H9 (cell line): ENCODE measurements around the gene CORO7. TPM values are rescaled to one million over a fixed set of nuclear protein-coding genes. Genes with fewer than 3 reads are reported as not detected.
A peak's percentile ranks its signal among the peaks of the same experiment; 100 is the strongest.

Experiments
- DNase-seq: peaks from one replicate; pipeline ENCODE4 v3.0.0-alpha.2; 2017
- H2AFZ ChIP-seq: one replicate; pipeline ENCODE4 v1.6.1; 2013; ENCODE audit warnings: mild to moderate bottlenecking, low read length, control low read depth, moderate library complexity
- H2AK5ac ChIP-seq: 2 replicates; pipeline ENCODE4 v1.6.1; 2013; ENCODE audit warnings: low read length, control low read depth, mixed read lengths; ENCODE audit not compliant: insufficient read length
- H2BK120ac ChIP-seq: one replicate; pipeline ENCODE4 v1.6.1; 2013; ENCODE audit warnings: low read depth, mild to moderate bottlenecking, low read length, control low read depth, inconsistent platforms; ENCODE audit not compliant: poor library complexity, severe bottlenecking
- H2BK12ac ChIP-seq: 2 replicates; pipeline ENCODE4 v1.6.1; 2013; ENCODE audit warnings: low read length, control low read depth, mixed read lengths, low read depth; ENCODE audit not compliant: insufficient read length
- H2BK15ac ChIP-seq: 2 replicates; pipeline ENCODE4 v1.6.1; 2013; ENCODE audit warnings: low read depth, low read length, control low read depth
- H2BK20ac ChIP-seq: one replicate; pipeline ENCODE4 v1.6.1; 2013; ENCODE audit warnings: low read depth, mild to moderate bottlenecking, low read length, control low read depth, inconsistent platforms; ENCODE audit not compliant: poor library complexity, severe bottlenecking
- H2BK5ac ChIP-seq: 2 replicates; pipeline ENCODE4 v1.6.1; 2013; ENCODE audit warnings: low read length, control low read depth, mixed read lengths; ENCODE audit not compliant: insufficient read length
- H3K14ac ChIP-seq: 2 replicates; pipeline ENCODE4 v1.6.1; 2013; ENCODE audit warnings: low read length, control low read depth; ENCODE audit not compliant: insufficient read depth
- H3K18ac ChIP-seq: 2 replicates; pipeline ENCODE4 v1.6.1; 2013; ENCODE audit warnings: low read depth, mild to moderate bottlenecking, mixed read lengths, low read length, control low read depth; ENCODE audit not compliant: insufficient read length
- H3K23ac ChIP-seq: 2 replicates; pipeline ENCODE4 v1.6.1; 2013; ENCODE audit warnings: low read length, control low read depth, mixed read lengths, low read depth; ENCODE audit not compliant: insufficient read length
- H3K23me2 ChIP-seq: 2 replicates; pipeline ENCODE4 v1.6.1; 2013; ENCODE audit warnings: low read depth, mild to moderate bottlenecking, mixed read lengths, low read length, control low read depth; ENCODE audit not compliant: insufficient read length, poor library complexity, severe bottlenecking
- H3K27ac ChIP-seq: 2 replicates; pipeline ENCODE4 v1.5.1; 2013; ENCODE audit warnings: low read length, control low read depth, mixed read lengths, low read depth; ENCODE audit not compliant: insufficient read length
- H3K27me3 ChIP-seq: 2 replicates; pipeline ENCODE4 v1.6.1; 2013; ENCODE audit warnings: low read length, control low read depth, inconsistent platforms; ENCODE audit not compliant: insufficient read depth
- H3K4ac ChIP-seq: 2 replicates; pipeline ENCODE4 v1.6.1; 2013; ENCODE audit warnings: low read depth, mild to moderate bottlenecking, control low read depth, inconsistent platforms, low read length, moderate library complexity
- H3K4me1 ChIP-seq: 2 replicates; pipeline ENCODE4 v1.6.1; 2013; ENCODE audit warnings: low read length, control low read depth, inconsistent platforms; ENCODE audit not compliant: insufficient read depth
- H3K4me2 ChIP-seq: 2 replicates; pipeline ENCODE4 v1.6.1; 2013; ENCODE audit warnings: low read length, control low read depth, mixed read lengths; ENCODE audit not compliant: insufficient read length, insufficient read depth
- H3K56ac ChIP-seq: 2 replicates; pipeline ENCODE4 v1.6.1; 2013; ENCODE audit warnings: low read depth, mild to moderate bottlenecking, mixed read lengths, low read length, control low read depth; ENCODE audit not compliant: insufficient read length
- H3K79me1 ChIP-seq: 2 replicates; pipeline ENCODE4 v1.6.1; 2013; ENCODE audit warnings: low read depth, mild to moderate bottlenecking, moderate library complexity, low read length, control low read depth, inconsistent platforms; ENCODE audit not compliant: insufficient read depth, poor library complexity, severe bottlenecking
- H3K79me2 ChIP-seq: 2 replicates; pipeline ENCODE4 v1.6.1; 2013; ENCODE audit warnings: low read length, control low read depth, inconsistent platforms; ENCODE audit not compliant: insufficient read depth
- H3K9ac ChIP-seq: 2 replicates; pipeline ENCODE4 v1.6.1; 2013; ENCODE audit warnings: low read length, control low read depth, mixed read lengths; ENCODE audit not compliant: insufficient read length; ENCODE audit errors: extremely low read depth
- H3K9me3 ChIP-seq: one replicate; pipeline ENCODE4 v1.6.1; 2013; ENCODE audit warnings: low read depth, low read length, inconsistent platforms; ENCODE audit not compliant: control insufficient read depth
- H3T11ph ChIP-seq: one replicate; pipeline ENCODE4 v1.6.1; 2013; ENCODE audit warnings: mild to moderate bottlenecking, low read length, control low read depth, inconsistent platforms
- H4K20me1 ChIP-seq: one replicate; pipeline ENCODE4 v1.6.1; 2013; ENCODE audit not compliant: control insufficient read depth, insufficient read length, insufficient read depth
- H4K5ac ChIP-seq: 2 replicates; pipeline ENCODE4 v1.6.1; 2013; ENCODE audit warnings: low read depth, mild to moderate bottlenecking, mixed read lengths, low read length, control low read depth; ENCODE audit not compliant: insufficient read length
- H4K8ac ChIP-seq: replicated peaks from 2 replicates; pipeline ENCODE4 v1.6.1; 2013; ENCODE audit warnings: low read length, control low read depth, mixed read lengths, low read depth; ENCODE audit not compliant: insufficient read length
- H4K91ac ChIP-seq: 2 replicates; pipeline ENCODE4 v1.6.1; 2013; ENCODE audit warnings: low read depth, mild to moderate bottlenecking, moderate library complexity, mixed read lengths, low read length, control low read depth; ENCODE audit not compliant: insufficient read length
- H3K27ac Mint-ChIP-seq, 3 experiments: 2 replicates in 2 of 3; 3 replicates in 1 of 3; pipeline ENCODE4 v1.8.0; 2020 to 2021; ENCODE audit warnings: mixed read lengths in 3 of 3, mild to moderate bottlenecking in 1 of 3, moderate library complexity in 1 of 3
- H3K27me3 Mint-ChIP-seq: 2 replicates; pipeline ENCODE4 v1.8.0; 2021; ENCODE audit warnings: low read depth, mild to moderate bottlenecking, moderate library complexity, mixed read lengths
- H3K36me3 Mint-ChIP-seq, 3 experiments: 2 replicates in 2 of 3; 3 replicates in 1 of 3; pipeline ENCODE4 v1.8.0; 2020 to 2021; ENCODE audit warnings: low read depth in 3 of 3, mixed read lengths in 3 of 3; ENCODE audit not compliant: insufficient read depth in 1 of 3
- H3K4me1 Mint-ChIP-seq, 2 experiments: 2 replicates each; pipeline ENCODE4 v1.8.0; 2020; ENCODE audit warnings: mixed read lengths in 2 of 2
- H3K4me3 Mint-ChIP-seq, 2 experiments: 2 replicates in 1 of 2; 3 replicates in 1 of 2; pipeline ENCODE4 v1.8.0; 2020 to 2021; ENCODE audit warnings: mild to moderate bottlenecking in 2 of 2, mixed read lengths in 2 of 2, moderate library complexity in 1 of 2
- H3K9me3 Mint-ChIP-seq, 2 experiments: 2 replicates in 1 of 2; 3 replicates in 1 of 2; pipeline ENCODE4 v1.8.0; 2020; ENCODE audit warnings: mild to moderate bottlenecking in 2 of 2, mixed read lengths in 2 of 2, moderate library complexity in 1 of 2
- WGBS: extraction: QIAGEN DNeasy Blood & Tissue Kit; methylation state at CpG from one replicate; pipeline ENCODE4 v1.1.7; 2013; ENCODE audit warnings: missing lambda C conversion rate, low lambda C conversion rate, mixed read lengths; ENCODE audit not compliant: insufficient read length; ENCODE audit errors: extremely low coverage; 5-methylcytosine and 5-hydroxymethylcytosine counted together
- total RNA-seq: library from RNA; stranded (reverse); gene quantifications from 2 replicates; pipeline ENCODE4 v1.2.1, GENCODE V29; 2021
- TF ChIP-seq, protein P1 (sequence below): fragments of 200-600 bp; sonication (generic); conservative IDR thresholded peaks from 3 replicates; pipeline ENCODE4 v1.8.0; 2021; ENCODE audit warnings: antibody characterized with exemption, mild to moderate bottlenecking

CORO7 gene
- total RNA-seq, 1 experiment from 2014 or later: 38.4 TPM

DNA sequence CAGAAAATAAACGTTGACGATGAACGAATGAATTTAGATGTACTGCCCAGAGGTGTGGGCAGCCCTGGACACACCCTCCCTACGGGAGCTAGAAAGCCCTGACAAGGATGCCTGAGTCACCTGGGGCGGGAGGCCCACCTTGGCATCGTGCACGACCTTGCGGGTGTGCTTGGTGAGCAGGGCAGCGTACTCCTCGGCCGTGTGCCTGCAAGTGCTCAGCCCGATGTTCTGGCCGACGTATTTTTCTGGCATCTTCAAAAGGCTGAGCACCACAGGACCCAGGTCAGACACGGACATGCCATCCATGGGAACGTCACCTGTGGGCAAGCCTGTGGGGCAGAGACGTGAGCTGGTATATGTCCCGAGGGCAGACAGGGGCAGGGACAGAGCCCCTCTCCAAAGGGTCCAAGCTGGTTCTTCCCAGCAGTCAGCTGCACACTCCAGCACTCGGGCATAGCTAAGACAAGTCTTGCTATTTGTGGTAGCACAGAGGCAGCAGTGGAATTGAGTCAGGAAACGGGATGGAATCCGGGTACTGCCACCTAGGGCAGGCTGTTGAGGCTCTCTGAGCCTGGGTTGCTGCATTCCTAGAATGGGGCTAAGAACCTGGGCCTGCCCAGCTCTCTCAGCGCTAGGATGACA lies 47.2 kb upstream of the CORO7 start:
- Histone ChIP-seq H2BK120ac (no peak overlapping the region), H2AFZ (no peak overlapping the region), H3K4ac (no peak overlapping the region), H2BK12ac (no peak overlapping the region), H3K23me2 (no peaks in the 10 kb centered on the region), H4K5ac (no peak overlapping the region), H3K14ac (no peak overlapping the region), H4K91ac (no peak overlapping the region), H3K4me2 (no peak overlapping the region), H3K27me3 (no peaks in the 10 kb centered on the region), H3K9me3 (no peaks in the 10 kb centered on the region), H3T11ph (no peak overlapping the region), H3K56ac (no peak overlapping the region), H2AK5ac (no peak overlapping the region), H4K20me1 (no peaks in the 10 kb centered on the region), H4K8ac (no peak overlapping the region), H3K79me2 (no peaks in the 10 kb centered on the region), H2BK5ac (no peak overlapping the region), H3K27ac (no peak overlapping the region), H3K4me1 (no peaks in the 10 kb centered on the region), H3K23ac (no peak overlapping the region), H3K9ac (no peak overlapping the region), H3K79me1 (no peaks in the 10 kb centered on the region), H3K18ac (no peak overlapping the region), H2BK15ac (no peak overlapping the region), H2BK20ac (no peak overlapping the region)
- no peaks in the 10 kb centered on the region for H3K9me3 Mint-ChIP-seq
- no peak overlapping the region for H3K4me3 Mint-ChIP-seq
- H3K36me3 Mint-ChIP-seq: peaks cover 18 to 59% (median 56%) of the 10 kb centered on the region in 3 experiments; a peak in 6 of 7 replicates
- no peaks in the 10 kb centered on the region; the same call in 1 of the 2 replicates for H3K27me3 Mint-ChIP-seq
- TF ChIP-seq, protein P1, sequence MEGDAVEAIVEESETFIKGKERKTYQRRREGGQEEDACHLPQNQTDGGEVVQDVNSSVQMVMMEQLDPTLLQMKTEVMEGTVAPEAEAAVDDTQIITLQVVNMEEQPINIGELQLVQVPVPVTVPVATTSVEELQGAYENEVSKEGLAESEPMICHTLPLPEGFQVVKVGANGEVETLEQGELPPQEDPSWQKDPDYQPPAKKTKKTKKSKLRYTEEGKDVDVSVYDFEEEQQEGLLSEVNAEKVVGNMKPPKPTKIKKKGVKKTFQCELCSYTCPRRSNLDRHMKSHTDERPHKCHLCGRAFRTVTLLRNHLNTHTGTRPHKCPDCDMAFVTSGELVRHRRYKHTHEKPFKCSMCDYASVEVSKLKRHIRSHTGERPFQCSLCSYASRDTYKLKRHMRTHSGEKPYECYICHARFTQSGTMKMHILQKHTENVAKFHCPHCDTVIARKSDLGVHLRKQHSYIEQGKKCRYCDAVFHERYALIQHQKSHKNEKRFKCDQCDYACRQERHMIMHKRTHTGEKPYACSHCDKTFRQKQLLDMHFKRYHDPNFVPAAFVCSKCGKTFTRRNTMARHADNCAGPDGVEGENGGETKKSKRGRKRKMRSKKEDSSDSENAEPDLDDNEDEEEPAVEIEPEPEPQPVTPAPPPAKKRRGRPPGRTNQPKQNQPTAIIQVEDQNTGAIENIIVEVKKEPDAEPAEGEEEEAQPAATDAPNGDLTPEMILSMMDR: no peak
- H3K4me1 Mint-ChIP-seq: peaks cover 10 to 20% of the 10 kb centered on the region in 2 experiments
- no peak for DNase-seq
- peak overlapping the region in 2 of 3 experiments; percentile 72 to 86; a peak in 4 of 7 replicates for H3K27ac Mint-ChIP-seq
- WGBS: no CpG with 5 or more reads among the region's 22 CpGs
